GM12873 (cell line): ENCODE measurements around the gene SLC25A20.

Source experiments
- CTCF ChIP-seq: IDR thresholded peaks from 2 replicates; pipeline ENCODE4 v1.5.1; 2012; ENCODE audit warnings: low read depth, mild to moderate bottlenecking, moderate library complexity, low read length, control low read depth; ENCODE audit not compliant: insufficient read depth; ENCODE audit errors: missing control alignments

SLC25A20 gene

GRCh38 chr3:48855681-48856447 is 42.8 kb downstream of the SLC25A20 start:
- no peak for TF ChIP-seq CTCF

GRCh38 chr3:48852151-48852550 is 46.5 kb downstream of the SLC25A20 start:
- TF ChIP-seq CTCF: no peak

GRCh38 chr3:48851407-48851806 is 47.3 kb downstream of the SLC25A20 start:
- TF ChIP-seq CTCF: no peak

GRCh38 chr3:48848816-48849515 is 49.7 kb downstream of the SLC25A20 start:
- no peak for TF ChIP-seq CTCF

GRCh38 chr3:48847504-48848423 is 50.9 kb downstream of the SLC25A20 start, which contains the start of gene PRKAR2A:
Gene PRKAR2A, minus strand, starts transcription at chr3:48847874. Its CDS starts 278 bp downstream, at chr3:48847596.
- no peak for TF ChIP-seq CTCF

- TF ChIP-seq CTCF: no peak
Measured at GRCh38 chr3:48847053-48847503, 51.6 kb downstream of the SLC25A20 start.
